H1 (cell line): ENCODE results near the gene UBA6. TPM values are rescaled to one million over a fixed set of nuclear protein-coding genes. Genes with fewer than 3 reads are reported as not detected.

Source experiments
- CTCF ChIA-PET: fragments of 300-600 bp; sonication (Branson Sonifier 250); formaldehyde crosslinking; loops from one replicate; lab custom pipeline; 2021; ENCODE audit not compliant: partially characterized antibody; lab: Charles Lee
- POLR2A ChIA-PET: fragments of 300-600 bp; sonication (Branson Sonifier 250); formaldehyde crosslinking; loops from one replicate; lab custom pipeline; 2021; ENCODE audit warnings: inconsistent platforms; ENCODE audit not compliant: partially characterized antibody; lab: Charles Lee
- DNase-seq, 2 experiments: peaks; one replicate each; pipeline versions ENCODE4 v3.0.0 to v3.0.0-alpha.2; 2010 to 2022; ENCODE audit warnings: low spot score in 2 of 2, low read depth in 1 of 2, mixed read lengths in 1 of 2
- FAIRE-seq: peaks from 2 replicates; lab custom pipeline; 2011; peaks lifted over from hg19 to GRCh38; lab: Jason Lieb, UNC
- H2AFZ ChIP-seq: 2 replicates; pipeline ENCODE4 v1.8.1; 2012; ENCODE audit warnings: low read length, inconsistent platforms
- H2AK5ac ChIP-seq: 2 replicates; pipeline ENCODE4 v1.6.1; 2013; ENCODE audit warnings: low read depth, low read length
- H2BK120ac ChIP-seq: replicated peaks from 2 replicates; pipeline ENCODE3; 2013; ENCODE audit warnings: low read depth, low read length, inconsistent platforms
- H2BK12ac ChIP-seq: 2 replicates; pipeline ENCODE4 v1.6.1; 2013; ENCODE audit warnings: low read depth, low read length
- H2BK15ac ChIP-seq: 2 replicates; pipeline ENCODE4 v1.6.1; 2013; ENCODE audit warnings: low read length
- H2BK20ac ChIP-seq: 2 replicates; pipeline ENCODE4 v1.6.1; 2013; ENCODE audit warnings: low read length
- H2BK5ac ChIP-seq: 2 replicates; pipeline ENCODE4 v1.6.1; 2013; ENCODE audit warnings: low read depth, low read length
- H3K14ac ChIP-seq: 2 replicates; pipeline ENCODE4 v1.6.1; 2013; ENCODE audit warnings: inconsistent platforms; ENCODE audit not compliant: insufficient read length
- H3K18ac ChIP-seq: 2 replicates; pipeline ENCODE4 v1.6.1; 2013; ENCODE audit warnings: low read length; ENCODE audit errors: extremely low read depth
- H3K23ac ChIP-seq: 2 replicates; pipeline ENCODE4 v1.6.1; 2013; ENCODE audit warnings: inconsistent platforms; ENCODE audit not compliant: insufficient read length
- H3K23me2 ChIP-seq: 2 replicates; pipeline ENCODE4 v1.6.1; 2013; ENCODE audit warnings: low read depth, low read length
- H3K27ac ChIP-seq: 2 replicates; pipeline ENCODE4 v1.6.1; 2011; ENCODE audit warnings: low read depth, low read length, inconsistent platforms
- H3K27me3 ChIP-seq, 4 experiments: replicated peaks in 1 of 4; 1 replicate in 1 of 4; 2 replicates in 3 of 4; pipeline versions ENCODE4 v1.6.1 to v1.8.1; 2011 to 2013; ENCODE audit warnings: low read length in 3 of 4, mild to moderate bottlenecking in 3 of 4, inconsistent platforms in 2 of 4, mixed read lengths in 2 of 4, moderate library complexity in 1 of 4; ENCODE audit not compliant: control insufficient read depth in 3 of 4, insufficient read depth in 3 of 4; ENCODE audit errors: extremely low read depth in 1 of 4
- H3K36me3 ChIP-seq, 4 experiments: 2 replicates each; pipeline versions ENCODE4 v1.6.1 to v1.8.1; 2011 to 2013; ENCODE audit warnings: mild to moderate bottlenecking in 4 of 4, low read length in 3 of 4, moderate library complexity in 2 of 4, control low read depth in 1 of 4, inconsistent platforms in 1 of 4; ENCODE audit not compliant: insufficient read depth in 4 of 4, control insufficient read depth in 2 of 4
- H3K4ac ChIP-seq: replicated peaks from 2 replicates; pipeline ENCODE3; 2013; ENCODE audit warnings: low read length, low read depth, mixed read lengths, inconsistent platforms; ENCODE audit not compliant: insufficient read length
- H3K4me1 ChIP-seq, 4 experiments: replicated peaks in 1 of 4; 1 replicate in 1 of 4; 2 replicates in 3 of 4; pipeline versions ENCODE4 v1.6.1 to v1.8.1; 2011 to 2013; ENCODE audit warnings: low read length in 3 of 4, inconsistent platforms in 2 of 4, mixed read lengths in 1 of 4; ENCODE audit not compliant: insufficient read depth in 4 of 4, control insufficient read depth in 3 of 4
- H3K4me2 ChIP-seq, 2 experiments: 2 replicates each; pipeline versions ENCODE4 v1.6.1 to v1.8.1; 2011 to 2013; ENCODE audit warnings: low read depth in 2 of 2, low read length in 2 of 2, control low read depth in 1 of 2, inconsistent platforms in 1 of 2, mild to moderate bottlenecking in 1 of 2; ENCODE audit not compliant: insufficient read depth in 1 of 2
- H3K4me3 ChIP-seq, 4 experiments: fragments of 200-600, 300-600 bp in 1 of 4; sonication (generic), shearing (Covaris generic), sonication (Bioruptor Twin) in 1 of 4; 2 replicates each; pipeline versions ENCODE4 v1.5.1 to v1.8.1; 2011 to 2016; ENCODE audit warnings: low read length in 4 of 4, low read depth in 3 of 4, control low read depth in 2 of 4, inconsistent platforms in 2 of 4, mild to moderate bottlenecking in 2 of 4, mixed read lengths in 1 of 4, moderate library complexity in 1 of 4; ENCODE audit not compliant: insufficient read depth in 2 of 4; ENCODE audit errors: extremely low read depth in 1 of 4
- H3K56ac ChIP-seq: replicated peaks from 2 replicates; pipeline ENCODE3; 2013; ENCODE audit warnings: low read depth, mild to moderate bottlenecking, mixed read lengths, low read length, inconsistent platforms; ENCODE audit not compliant: insufficient read length
- H3K79me1 ChIP-seq: 2 replicates; pipeline ENCODE4 v1.6.1; 2013; ENCODE audit warnings: low read depth, low read length, control low read depth
- H3K79me2 ChIP-seq, 2 experiments: 2 replicates each; pipeline versions ENCODE4 v1.6.1 to v1.8.1; 2012 to 2013; ENCODE audit warnings: low read length in 2 of 2, mild to moderate bottlenecking in 2 of 2, inconsistent platforms in 1 of 2; ENCODE audit not compliant: insufficient read depth in 2 of 2, control insufficient read depth in 1 of 2
- H3K9ac ChIP-seq, 4 experiments: replicated peaks in 1 of 4; 1 replicate in 1 of 4; 2 replicates in 3 of 4; pipeline versions ENCODE4 v1.6.1 to v1.8.1; 2011 to 2013; ENCODE audit warnings: low read depth in 3 of 4, low read length in 3 of 4, control low read depth in 2 of 4, mild to moderate bottlenecking in 2 of 4, moderate library complexity in 2 of 4, inconsistent platforms in 1 of 4; ENCODE audit errors: extremely low read depth in 1 of 4
- H3K9me3 ChIP-seq, 2 experiments: 2 replicates each; pipeline versions ENCODE4 v1.6.1 to v1.8.1; 2012 to 2013; ENCODE audit warnings: mild to moderate bottlenecking in 2 of 2, moderate library complexity in 2 of 2, control low read depth in 1 of 2, inconsistent platforms in 1 of 2, low read depth in 1 of 2, low read length in 1 of 2, mixed read lengths in 1 of 2; ENCODE audit not compliant: insufficient read depth in 2 of 2
- H4K20me1 ChIP-seq, 2 experiments: replicated peaks in 1 of 2; 2 replicates each; pipeline versions ENCODE3 to v1.8.1; 2011 to 2013; ENCODE audit warnings: inconsistent platforms in 2 of 2, low read length in 2 of 2, mild to moderate bottlenecking in 1 of 2; ENCODE audit not compliant: insufficient read depth in 2 of 2, control insufficient read depth in 1 of 2
- H4K5ac ChIP-seq: 2 replicates; pipeline ENCODE4 v1.6.1; 2013; ENCODE audit warnings: low read length, low read depth, mixed read lengths, inconsistent platforms; ENCODE audit not compliant: insufficient read length
- H4K8ac ChIP-seq: 2 replicates; pipeline ENCODE4 v1.8.0; 2013; ENCODE audit warnings: mild to moderate bottlenecking, moderate library complexity, low read length, inconsistent platforms; ENCODE audit not compliant: insufficient read depth; ENCODE audit errors: extremely low read depth
- H4K91ac ChIP-seq: replicated peaks from 2 replicates; pipeline ENCODE3; 2013; ENCODE audit warnings: low read length, mixed read lengths, inconsistent platforms; ENCODE audit not compliant: insufficient read length
- BACH1 ChIP-seq: IDR thresholded peaks from 2 replicates; pipeline ENCODE4 v1.6.1; 2012; ENCODE audit warnings: low read length, improper control_type of control experiment
- CHD1 ChIP-seq: IDR thresholded peaks from 2 replicates; pipeline ENCODE4 v1.6.1; 2012; ENCODE audit warnings: low read depth, low read length, improper control_type of control experiment
- CREB1 ChIP-seq: IDR thresholded peaks from 2 replicates; pipeline ENCODE4 v1.6.1; 2012; ENCODE audit warnings: inconsistent platforms
- KDM1A ChIP-seq: fragments of 200-600, 300-600 bp; sonication (generic); IDR thresholded peaks from 2 replicates; pipeline ENCODE4 v1.7.1; 2016; ENCODE audit warnings: mild to moderate bottlenecking, low read length, borderline replicate concordance
- NANOG ChIP-seq: IDR thresholded peaks from 2 replicates; pipeline ENCODE4 v1.6.1; 2011; ENCODE audit warnings: low read length, low read depth, mild to moderate bottlenecking, inconsistent platforms; ENCODE audit not compliant: insufficient read depth, poor library complexity, severe bottlenecking
- SIRT6 ChIP-seq: IDR thresholded peaks from one replicate; pipeline ENCODE4 v1.7.1; 2012; ENCODE audit warnings: low read length, inconsistent platforms
- WGBS, 2 experiments: shearing (Covaris generic) in 1 of 2; methylation state at CpG; one replicate each; pipeline versions ENCODE4 v1.1.6 to v1.1.7; 2013 to 2015; ENCODE audit warnings: low lambda C conversion rate in 2 of 2, mixed read lengths in 2 of 2, inconsistent platforms in 1 of 2, low coverage in 1 of 2, missing lambda C conversion rate in 1 of 2; ENCODE audit not compliant: insufficient replicate concordance in 2 of 2, insufficient coverage in 1 of 2, insufficient read length in 1 of 2; ENCODE audit errors: extremely low coverage in 1 of 2, missing lambda C conversion rate in 1 of 2; 5-methylcytosine and 5-hydroxymethylcytosine counted together
- polyA plus RNA-seq, 7 experiments: library from polyadenylated mRNA; depleted of rRNA in 3 of 7; stranded (reverse) in 5 of 7; unstranded in 2 of 7; fragments of >200 nt in 5 of 7; fragments of 200-250 nt in 2 of 7; gene quantifications; 1 replicate in 5 of 7; 2 replicates in 1 of 7; 4 replicates in 1 of 7; pipeline versions ENCODE4 v1.2.1 to v1.2.3, GENCODE V29; 2011 to 2013; ENCODE audit warnings: missing spikeins in 2 of 7, mixed read lengths in 2 of 7
- total RNA-seq: library from RNA; stranded (reverse); fragmentation: NEBNext Ultra II Directional; extraction: Animal tissue kit (Norgen Biotek cat#: 25700); gene quantifications from 2 replicates; pipeline ENCODE4 v1.2.1, GENCODE V29; 2021
- TF ChIP-seq, protein P1 (sequence below): IDR thresholded peaks from 2 replicates; pipeline ENCODE4 v1.6.1; 2012; ENCODE audit warnings: inconsistent platforms
- TF ChIP-seq, protein P2 (sequence below): IDR thresholded peaks from 2 replicates; pipeline ENCODE4 v1.6.1; 2012; ENCODE audit warnings: low read length, inconsistent platforms
- TF ChIP-seq, protein P3 (sequence below): IDR thresholded peaks from 2 replicates; pipeline ENCODE4 v1.6.1; 2011; ENCODE audit warnings: low read length, improper control_type of control experiment

UBA6 gene
- total and polyA plus RNA-seq, 2 of the 8 experiments (the other 6 are each of a cell fraction or from before 2014, with no cell fraction given), result 17.4 to 74.3 TPM

DNA sequence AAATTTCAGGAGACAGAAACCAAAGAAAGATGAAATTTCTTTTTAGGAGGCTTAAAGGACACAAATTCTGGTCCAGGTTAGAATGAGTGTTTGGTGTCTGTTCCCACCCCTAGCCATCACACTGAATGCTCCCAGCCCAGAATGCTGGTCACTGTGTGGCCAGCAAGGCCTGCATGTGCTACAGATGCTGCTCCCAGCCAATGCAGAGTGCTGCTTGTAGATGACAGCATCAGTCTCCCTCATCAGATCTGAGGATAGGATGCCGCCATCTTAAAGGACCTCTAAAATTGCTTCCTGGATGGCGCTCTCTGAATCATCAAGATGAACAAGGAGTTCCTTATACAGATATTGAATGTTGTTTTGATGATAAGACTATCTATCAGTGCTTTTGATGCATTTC, 17.9 kb upstream of the UBA6 start:
- Histone ChIP-seq H3K27me3 (no peaks in the 10 kb centered on the region), H3K79me2 (no peaks in the 10 kb centered on the region; a peak in 1 of 4 replicates), H3K4me2 (no peak overlapping the region), H3K18ac (no peak overlapping the region), H2BK15ac (no peak overlapping the region), H3K9me3 (no peaks in the 10 kb centered on the region; a peak in 1 of 4 replicates), H4K5ac (no peak overlapping the region), H2BK120ac (no peak overlapping the region), H3K79me1 (no peaks in the 10 kb centered on the region; the same call in 1 of the 2 replicates), H2BK20ac (no peak overlapping the region), H3K4me1 (peaks cover 0 to 10% (median 3%) of the 10 kb centered on the region in 4 experiments; a peak in 3 of 7 replicates), H2AFZ (no peak overlapping the region), H3K23me2 (no peaks in the 10 kb centered on the region), H2BK12ac (no peak overlapping the region), H3K9ac (no peak overlapping the region), H3K4me3 (no peak overlapping the region), H4K20me1 (no peaks in the 10 kb centered on the region), H3K23ac (no peak overlapping the region), H2AK5ac (no peak overlapping the region), H3K56ac (no peak overlapping the region), H4K91ac (no peak overlapping the region), H2BK5ac (no peak overlapping the region), H3K4ac (no peak overlapping the region), H3K14ac (no peak overlapping the region), H4K8ac (no peak overlapping the region), H3K36me3 (no peaks in the 10 kb centered on the region; a peak in 1 of 8 replicates), H3K27ac (no peak overlapping the region)
- 90% methylated on average over 2 of the region's 2 CpGs; no CpG with 5 or more reads in 1 of the 2 experiments for WGBS, 2 experiments
- DNase-seq, result no peak
- CTCF ChIA-PET, result no interaction called here
- POLR2A ChIA-PET, result no interaction called here
- FAIRE-seq, result no peak
- TF ChIP-seq, protein P1, sequence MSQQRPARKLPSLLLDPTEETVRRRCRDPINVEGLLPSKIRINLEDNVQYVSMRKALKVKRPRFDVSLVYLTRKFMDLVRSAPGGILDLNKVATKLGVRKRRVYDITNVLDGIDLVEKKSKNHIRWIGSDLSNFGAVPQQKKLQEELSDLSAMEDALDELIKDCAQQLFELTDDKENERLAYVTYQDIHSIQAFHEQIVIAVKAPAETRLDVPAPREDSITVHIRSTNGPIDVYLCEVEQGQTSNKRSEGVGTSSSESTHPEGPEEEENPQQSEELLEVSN, result no peak
- TF ChIP-seq NANOG (no peak), CREB1 (no peak), KDM1A (no peak), BACH1 (no peak), SIRT6 (no peak), CHD1 (no peak)
- TF ChIP-seq, protein P2, sequence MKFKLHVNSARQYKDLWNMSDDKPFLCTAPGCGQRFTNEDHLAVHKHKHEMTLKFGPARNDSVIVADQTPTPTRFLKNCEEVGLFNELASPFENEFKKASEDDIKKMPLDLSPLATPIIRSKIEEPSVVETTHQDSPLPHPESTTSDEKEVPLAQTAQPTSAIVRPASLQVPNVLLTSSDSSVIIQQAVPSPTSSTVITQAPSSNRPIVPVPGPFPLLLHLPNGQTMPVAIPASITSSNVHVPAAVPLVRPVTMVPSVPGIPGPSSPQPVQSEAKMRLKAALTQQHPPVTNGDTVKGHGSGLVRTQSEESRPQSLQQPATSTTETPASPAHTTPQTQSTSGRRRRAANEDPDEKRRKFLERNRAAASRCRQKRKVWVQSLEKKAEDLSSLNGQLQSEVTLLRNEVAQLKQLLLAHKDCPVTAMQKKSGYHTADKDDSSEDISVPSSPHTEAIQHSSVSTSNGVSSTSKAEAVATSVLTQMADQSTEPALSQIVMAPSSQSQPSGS, result no peak
- TF ChIP-seq, protein P3, sequence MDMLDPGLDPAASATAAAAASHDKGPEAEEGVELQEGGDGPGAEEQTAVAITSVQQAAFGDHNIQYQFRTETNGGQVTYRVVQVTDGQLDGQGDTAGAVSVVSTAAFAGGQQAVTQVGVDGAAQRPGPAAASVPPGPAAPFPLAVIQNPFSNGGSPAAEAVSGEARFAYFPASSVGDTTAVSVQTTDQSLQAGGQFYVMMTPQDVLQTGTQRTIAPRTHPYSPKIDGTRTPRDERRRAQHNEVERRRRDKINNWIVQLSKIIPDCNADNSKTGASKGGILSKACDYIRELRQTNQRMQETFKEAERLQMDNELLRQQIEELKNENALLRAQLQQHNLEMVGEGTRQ, result no peak
